Measurements from ENCODE around the gene DAND5.
A peak's percentile ranks its signal among the peaks of the same experiment; 100 is the strongest.
"Not testable (repeated sequence)": the region's sequence is repeated elsewhere in the genome, so short reads cannot be mapped to it uniquely, and the experiment has no call there.

Gene DAND5

GRCh38 chr19:12967907-12968306 is 1.5 kb upstream of the DAND5 start:
- DNase-seq (ENCODE audit: low read depth) = no peak

GRCh38 chr19:12970070-12970820 is 869 bp downstream of the DAND5 start:
- no peak for DNase-seq (ENCODE audit: low read depth)

GRCh38 chr19:12973236-12973635 is 3.9 kb downstream of the DAND5 start:
- DNase-seq (ENCODE audit: low read depth) = no peak

GRCh38 chr19:12974301-12975220 is 5.2 kb downstream of the DAND5 start:
- no peak for DNase-seq (ENCODE audit: low read depth)

- no peak for DNase-seq (ENCODE audit: low read depth)
These were observed 5.9 kb downstream of the DAND5 start for GRCh38 chr19:12975221-12975741.

GRCh38 chr19:12976109-12976508 is 6.7 kb downstream of the DAND5 start:
- DNase-seq (ENCODE audit: low read depth) = not testable (repeated sequence)

- no peak for DNase-seq (ENCODE audit: low read depth)
These were observed 10.6 kb downstream of the DAND5 start for GRCh38 chr19:12979974-12980373.

- no peak for DNase-seq (ENCODE audit: low read depth)
These were observed 13.3 kb downstream of the DAND5 start for GRCh38 chr19:12982648-12983047.

- no peak for DNase-seq (ENCODE audit: low read depth)
These were observed 13.7 kb downstream of the DAND5 start for GRCh38 chr19:12983091-12983490.

- DNase-seq (ENCODE audit: low read depth) = peak; percentile 78
These were observed 14.3 kb downstream of the DAND5 start for GRCh38 chr19:12983542-12984142.

- no peak for DNase-seq (ENCODE audit: low read depth)
These were observed 14.8 kb downstream of the DAND5 start for GRCh38 chr19:12984143-12984627.

GRCh38 chr19:12984683-12985048 is 15.3 kb downstream of the DAND5 start:
- no peak for DNase-seq (ENCODE audit: low read depth)

- DNase-seq (ENCODE audit: low read depth) = no peak
These were observed 15.8 kb downstream of the DAND5 start for GRCh38 chr19:12985049-12985776.

GRCh38 chr19:12986726-12987125 is 17.4 kb downstream of the DAND5 start:
- no peak for DNase-seq (ENCODE audit: low read depth)

- no peak for DNase-seq (ENCODE audit: low read depth)
These were observed 17.8 kb downstream of the DAND5 start for GRCh38 chr19:12987190-12987589.

GRCh38 chr19:12987781-12988180 is 18.4 kb downstream of the DAND5 start:
- no peak for DNase-seq (ENCODE audit: low read depth)

- no peak for DNase-seq (ENCODE audit: low read depth)
These were observed 21.1 kb downstream of the DAND5 start for GRCh38 chr19:12990431-12990830.

GRCh38 chr19:12990853-12991252 is 21.5 kb downstream of the DAND5 start:
- DNase-seq (ENCODE audit: low read depth) = no peak

- no peak for DNase-seq (ENCODE audit: low read depth)
These were observed 21.9 kb downstream of the DAND5 start for GRCh38 chr19:12991296-12991695.

GRCh38 chr19:12992729-12993128 is 23.4 kb downstream of the DAND5 start:
- no peak for DNase-seq (ENCODE audit: low read depth)

- no peak for DNase-seq (ENCODE audit: low read depth)
These were observed 24.2 kb downstream of the DAND5 start for GRCh38 chr19:12993562-12993961.
